Measurements from ENCODE around the gene OR10A2. TPM values are rescaled to one million over a fixed set of nuclear protein-coding genes. Genes with fewer than 3 reads are reported as not detected.
"Not testable (repeated sequence)": the region's sequence is repeated elsewhere in the genome, so short reads cannot be mapped to it uniquely, and the experiment has no call there.

Gene OR10A2
- total and polyA plus RNA-seq, 12 donors, result not detected

DNA sequence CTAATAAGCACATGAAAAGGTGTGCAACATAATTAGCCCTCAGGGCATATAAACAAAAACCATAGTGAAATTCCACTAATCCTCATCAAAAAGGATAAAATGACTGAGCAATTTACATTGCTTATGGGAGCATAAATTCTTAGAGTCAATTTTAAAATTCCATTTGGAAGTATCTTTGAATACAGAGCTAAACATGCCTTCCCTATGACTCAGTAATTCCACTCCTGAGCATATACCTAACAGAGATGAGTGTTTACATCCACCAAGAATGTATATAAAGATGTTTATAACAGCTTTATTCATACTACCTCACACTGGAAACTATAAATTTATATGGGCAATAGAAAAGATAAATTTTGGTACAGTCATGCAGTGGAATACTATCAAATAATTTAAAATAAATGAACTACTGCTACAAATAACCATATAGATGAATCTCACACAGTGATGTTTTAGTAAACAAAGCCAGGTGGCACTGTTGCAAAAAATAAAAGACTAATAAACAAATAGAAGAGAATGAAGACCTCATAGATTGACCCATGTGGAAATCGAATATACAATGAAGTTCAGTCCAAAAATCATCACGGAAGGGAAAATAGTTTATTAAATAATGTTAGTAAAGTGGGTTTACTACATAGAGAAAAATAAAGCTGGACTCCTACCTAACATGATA lies 37.6 kb downstream of the OR10A2 start:
- Histone ChIP-seq H3K4me3 (no peak overlapping the region), H3K27me3 (no peaks in the 10 kb centered on the region), H3K9me3 (no peaks in the 10 kb centered on the region), H3K36me3 (no peaks in the 10 kb centered on the region), H3K4me1 (no peaks in the 10 kb centered on the region), H3K27ac (no peak overlapping the region)
- WGBS, 2 donors, result 61 to 78% methylated on average over 2 of the region's 2 CpGs
- TF ChIP-seq, protein P1, sequence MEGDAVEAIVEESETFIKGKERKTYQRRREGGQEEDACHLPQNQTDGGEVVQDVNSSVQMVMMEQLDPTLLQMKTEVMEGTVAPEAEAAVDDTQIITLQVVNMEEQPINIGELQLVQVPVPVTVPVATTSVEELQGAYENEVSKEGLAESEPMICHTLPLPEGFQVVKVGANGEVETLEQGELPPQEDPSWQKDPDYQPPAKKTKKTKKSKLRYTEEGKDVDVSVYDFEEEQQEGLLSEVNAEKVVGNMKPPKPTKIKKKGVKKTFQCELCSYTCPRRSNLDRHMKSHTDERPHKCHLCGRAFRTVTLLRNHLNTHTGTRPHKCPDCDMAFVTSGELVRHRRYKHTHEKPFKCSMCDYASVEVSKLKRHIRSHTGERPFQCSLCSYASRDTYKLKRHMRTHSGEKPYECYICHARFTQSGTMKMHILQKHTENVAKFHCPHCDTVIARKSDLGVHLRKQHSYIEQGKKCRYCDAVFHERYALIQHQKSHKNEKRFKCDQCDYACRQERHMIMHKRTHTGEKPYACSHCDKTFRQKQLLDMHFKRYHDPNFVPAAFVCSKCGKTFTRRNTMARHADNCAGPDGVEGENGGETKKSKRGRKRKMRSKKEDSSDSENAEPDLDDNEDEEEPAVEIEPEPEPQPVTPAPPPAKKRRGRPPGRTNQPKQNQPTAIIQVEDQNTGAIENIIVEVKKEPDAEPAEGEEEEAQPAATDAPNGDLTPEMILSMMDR (IDR thresholded peaks at IDR 0.05), result peak in 1 of 9 donors; percentile 3
- no peak for DNase-seq
- no peak for ATAC-seq
- intact Hi-C loops (cut with DNase I), result no loop called here

DNA sequence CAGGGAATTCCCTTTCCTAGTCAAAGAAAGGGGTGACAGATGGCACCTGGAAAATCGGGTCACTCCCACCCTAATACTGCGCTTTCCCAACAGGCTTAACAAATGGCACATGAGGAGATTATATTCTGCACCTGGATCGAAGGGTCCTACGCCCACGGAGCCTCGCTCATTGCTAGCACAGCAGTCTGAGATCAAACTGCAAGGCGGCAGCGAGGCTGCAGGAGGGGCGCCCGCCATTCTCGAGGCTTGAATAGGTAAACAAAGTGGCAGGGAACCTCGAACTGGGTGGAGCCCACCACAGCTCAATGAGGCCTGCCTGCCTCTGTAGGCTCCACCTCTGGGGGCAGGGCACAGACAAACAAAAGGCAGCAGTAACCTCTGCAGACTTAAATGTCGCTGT lies 41.9 kb downstream of the OR10A2 start:
- ATAC-seq; H3K27ac ChIP-seq; H3K4me3 ChIP-seq; intact Hi-C loops (cut with DNase I); DNase-seq; H3K4me1 ChIP-seq; H3K36me3 ChIP-seq; H3K9me3 ChIP-seq; H3K27me3 ChIP-seq: not testable (repeated sequence)
- 84 to 95% methylated on average over 13 of the region's 13 CpGs for WGBS, 2 donors

DNA sequence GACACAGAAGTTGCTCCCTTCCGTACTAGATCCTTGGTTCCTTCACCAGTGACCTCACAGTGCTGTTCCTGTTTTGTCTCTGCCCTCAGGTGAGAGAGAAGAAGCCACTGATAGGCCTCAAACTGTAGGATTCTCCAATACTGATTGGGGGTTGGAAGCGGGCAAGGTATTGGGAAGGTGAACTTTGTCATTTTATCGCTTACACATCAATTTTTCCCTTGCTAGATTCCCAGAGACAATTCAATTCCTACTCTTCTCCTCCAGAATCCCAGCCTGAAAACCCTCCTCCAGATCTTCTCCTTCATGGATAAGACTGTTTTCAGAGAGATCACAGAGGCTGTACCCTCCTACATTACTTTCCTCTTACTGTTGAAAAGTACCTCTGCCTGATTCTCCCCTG lies 48.5 kb downstream of the OR10A2 start:
- Histone ChIP-seq H3K9me3 (no peaks in the 10 kb centered on the region), H3K4me1 (no peaks in the 10 kb centered on the region), H3K4me3 (no peak overlapping the region), H3K27me3 (no peaks in the 10 kb centered on the region), H3K27ac (no peak overlapping the region), H3K36me3 (no peaks in the 10 kb centered on the region)
- ATAC-seq, result no peak
- 94 to 95% methylated on average over 3 of the region's 3 CpGs for WGBS, 2 donors
- intact Hi-C loops (cut with DNase I), result no loop called here
- TF ChIP-seq, protein P1 (IDR thresholded peaks at IDR 0.05), result no peak
- DNase-seq, result no peak

DNA sequence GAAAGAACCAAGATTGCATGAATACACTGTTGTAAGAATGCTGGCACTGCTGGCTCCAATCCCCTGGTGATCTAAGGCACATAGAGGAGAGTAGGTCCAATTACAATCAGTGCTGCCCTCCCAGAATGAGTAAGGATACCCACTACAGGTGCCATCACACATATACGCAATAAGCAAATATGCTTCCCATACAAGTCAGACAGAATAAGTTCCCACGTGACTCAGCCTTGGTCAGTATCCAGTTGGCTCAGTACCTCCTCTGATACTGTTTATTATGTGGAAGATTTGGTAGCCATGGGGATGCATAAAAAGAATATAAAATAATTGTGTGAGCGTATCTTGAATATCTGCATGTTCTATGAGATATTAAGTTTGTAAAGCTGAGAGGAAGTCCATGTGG lies 49.1 kb downstream of the OR10A2 start:
- H3K36me3 ChIP-seq, result no peaks in the 10 kb centered on the region
- WGBS, 2 donors, result 51 to 54% methylated on average over 3 of the region's 3 CpGs
- H3K4me3 ChIP-seq, result no peak overlapping the region
- TF ChIP-seq, protein P1 (IDR thresholded peaks at IDR 0.05), result no peak
- ATAC-seq, result peak in 1 of 8 donors; percentile 19
- H3K9me3 ChIP-seq, result no peaks in the 10 kb centered on the region
- DNase-seq, result no peak
- H3K27ac ChIP-seq, result no peak overlapping the region
- no peaks in the 10 kb centered on the region for H3K4me1 ChIP-seq
- no peaks in the 10 kb centered on the region for H3K27me3 ChIP-seq
- intact Hi-C loops (cut with DNase I), result no loop called here

DNA sequence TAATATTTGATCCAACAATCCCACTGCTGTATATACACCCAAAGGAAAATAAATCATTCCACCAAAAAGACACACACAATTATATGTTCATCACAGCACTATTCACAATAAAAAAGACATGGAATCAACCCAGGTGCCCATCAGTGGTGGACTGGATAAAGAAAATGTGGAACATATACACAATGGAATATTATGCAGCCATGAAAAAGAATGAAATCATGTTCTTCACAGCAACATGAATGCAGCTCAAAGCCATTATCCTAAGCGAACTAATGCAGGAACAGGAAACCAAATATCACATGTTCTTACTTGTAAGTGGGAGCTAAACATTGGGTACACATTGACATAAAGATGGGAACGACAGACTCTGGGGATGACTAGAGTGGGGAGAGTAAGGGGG lies 56.8 kb downstream of the OR10A2 start:
- Histone ChIP-seq H3K27me3 (peaks cover 0 to 5% (median 0%) of the 10 kb centered on the region in 7 donors), H3K36me3 (no peaks in the 10 kb centered on the region), H3K27ac (no peak overlapping the region), H3K4me1 (no peaks in the 10 kb centered on the region), H3K9me3 (peaks cover 0 to 5% (median 0%) of the 10 kb centered on the region in 11 donors), H3K4me3 (no peak overlapping the region)
- no peak for ATAC-seq
- intact Hi-C loops (cut with DNase I), result no loop called here
- 63% methylated on average over 2 of the region's 2 CpGs for WGBS, 2 donors
- no peak for DNase-seq
- TF ChIP-seq, protein P1 (IDR thresholded peaks at IDR 0.05), result no peak
